GM18868 (cell line): ENCODE results near the gene SOX13.

Experiments
- ATAC-seq: cut with Tn5 transposase; IDR thresholded peaks from one replicate; pipeline ENCODE4 v1.9.1; 2021; ENCODE audit warnings: mild to moderate bottlenecking, moderate library complexity; ENCODE audit not compliant: unreplicated experiment

Gene SOX13

GRCh38 chr1:204128964-204129896, 56.3 kb downstream of the SOX13 start:
- peak; percentile 56 for ATAC-seq

DNA sequence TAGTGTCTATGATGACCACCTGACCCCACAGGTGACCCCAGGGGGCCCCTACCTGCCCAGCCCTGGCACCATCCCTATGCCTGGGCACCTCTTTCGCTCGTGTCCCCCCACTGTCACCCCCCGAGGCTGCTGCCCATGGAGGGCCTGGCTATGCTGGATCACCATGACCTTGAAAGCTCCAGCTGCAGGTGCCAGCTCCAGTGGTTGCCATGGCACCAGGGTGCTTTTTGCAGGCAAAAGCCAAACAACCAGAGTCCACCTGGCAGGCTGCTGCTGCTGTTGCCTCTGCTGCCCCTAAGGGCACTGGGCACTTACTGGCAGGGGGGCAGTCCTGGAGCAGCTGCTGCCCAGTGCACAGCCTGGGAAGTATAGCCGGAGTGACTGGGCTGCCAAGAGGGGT, 57.3 kb downstream of the SOX13 start:
- ATAC-seq: no peak

DNA sequence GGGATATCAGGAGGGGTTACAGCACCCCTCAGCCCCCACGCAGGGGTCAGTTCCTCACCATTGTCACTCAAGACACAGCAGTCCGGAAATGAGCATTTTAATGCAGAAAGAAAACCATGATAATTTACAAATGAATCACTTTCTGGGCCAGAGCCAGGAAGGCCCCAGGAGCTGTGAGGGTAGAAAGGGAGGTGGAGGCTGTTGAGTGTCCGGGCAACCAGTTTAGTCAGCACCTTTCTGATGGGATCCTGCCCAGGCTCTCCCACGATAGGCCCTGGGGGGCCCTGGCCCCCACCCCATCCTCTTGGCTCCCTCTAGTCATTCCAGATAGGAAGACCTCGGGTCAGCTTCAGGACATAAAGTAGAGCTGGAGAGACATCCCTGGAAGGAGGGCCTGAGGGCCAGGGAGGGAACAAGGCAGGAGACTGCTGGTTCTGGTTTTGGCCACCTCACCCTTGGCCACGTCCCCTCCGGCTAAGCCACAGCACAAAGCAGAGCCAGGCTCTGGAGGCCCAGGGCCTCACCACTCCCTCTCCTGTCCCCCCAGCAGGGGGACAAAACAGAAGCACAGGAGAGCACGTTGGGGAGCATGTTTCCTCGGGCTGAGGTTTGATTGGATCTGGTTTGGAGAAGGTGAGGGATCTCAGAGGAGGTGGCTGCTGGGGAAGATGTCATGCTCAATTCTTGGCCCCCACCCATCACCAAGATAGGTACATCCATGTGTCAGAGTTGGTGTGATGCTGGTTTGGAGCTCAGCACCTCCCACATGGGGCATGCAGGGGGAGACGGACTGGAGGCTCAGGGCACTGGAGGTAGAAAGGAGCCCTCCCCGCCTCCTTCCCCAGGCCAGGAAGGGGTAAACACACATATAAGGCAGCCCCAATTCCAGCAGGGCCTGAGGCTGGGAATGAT, 58.3 kb downstream of the SOX13 start:
- ATAC-seq: no peak

GRCh38 chr1:204131978-204132377, 59.1 kb downstream of the SOX13 start:
- ATAC-seq: no peak

DNA sequence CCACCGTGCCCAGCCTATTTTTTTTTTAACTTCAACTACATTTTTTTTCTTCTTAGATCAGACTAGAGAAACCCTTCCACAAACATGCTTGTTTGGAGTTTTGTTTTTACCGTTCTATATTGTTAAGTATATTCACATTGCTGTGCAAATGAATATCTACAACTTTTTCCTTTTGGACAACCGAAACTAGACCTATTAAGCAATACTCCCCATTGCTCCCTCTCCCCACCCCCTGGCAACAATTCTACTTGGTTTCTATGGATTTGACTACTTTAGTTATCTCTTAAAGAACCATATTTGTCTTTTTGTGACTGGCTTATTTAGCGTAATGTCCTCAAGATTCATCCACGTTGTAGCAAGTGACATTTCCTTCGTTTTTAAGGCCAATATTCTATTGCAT, 59.8 kb downstream of the SOX13 start:
- ATAC-seq: no peak

DNA sequence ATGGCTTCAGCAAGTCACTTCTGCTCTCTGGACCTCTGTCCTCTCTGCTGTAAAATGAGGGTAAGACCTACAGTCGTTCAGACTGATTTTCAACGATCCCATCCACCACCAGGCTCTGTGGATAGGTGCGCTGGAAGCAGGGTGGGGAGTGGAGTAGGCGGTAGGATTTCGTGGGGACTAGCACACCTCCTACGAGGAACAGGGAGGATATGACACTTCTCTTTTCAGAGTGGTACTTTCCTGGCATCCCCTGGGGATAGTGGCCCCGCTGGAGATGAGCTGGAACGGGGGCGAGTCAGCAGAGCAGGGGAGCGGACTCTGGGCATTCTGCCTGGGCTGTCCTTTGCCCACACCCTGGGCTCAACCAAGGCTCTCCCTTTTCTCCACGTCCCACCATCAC, 61.2 kb downstream of the SOX13 start:
- ATAC-seq: no peak

- no peak for ATAC-seq
Measured at GRCh38 chr1:204136814-204137213, 63.9 kb downstream of the SOX13 start.

DNA sequence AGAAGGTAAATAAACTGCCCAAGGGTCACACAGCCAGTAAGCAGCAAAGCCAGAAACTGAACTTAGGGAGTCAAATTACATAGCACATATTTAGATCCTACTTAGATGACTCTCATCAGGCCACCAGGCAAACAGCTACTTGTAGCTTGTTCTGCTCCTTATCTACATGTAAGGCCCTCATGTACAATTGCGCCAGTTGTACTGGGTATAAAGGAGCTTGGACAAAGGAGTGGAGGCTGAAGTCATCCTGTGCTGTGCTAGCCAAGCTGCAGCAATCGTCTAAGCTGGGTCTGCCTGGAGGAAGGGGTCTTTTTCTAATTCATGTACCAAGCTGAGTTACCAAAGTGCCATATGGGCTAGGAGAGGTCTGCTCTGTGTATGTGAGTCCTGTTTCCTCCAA, 66.2 kb downstream of the SOX13 start:
- ATAC-seq: no peak

DNA sequence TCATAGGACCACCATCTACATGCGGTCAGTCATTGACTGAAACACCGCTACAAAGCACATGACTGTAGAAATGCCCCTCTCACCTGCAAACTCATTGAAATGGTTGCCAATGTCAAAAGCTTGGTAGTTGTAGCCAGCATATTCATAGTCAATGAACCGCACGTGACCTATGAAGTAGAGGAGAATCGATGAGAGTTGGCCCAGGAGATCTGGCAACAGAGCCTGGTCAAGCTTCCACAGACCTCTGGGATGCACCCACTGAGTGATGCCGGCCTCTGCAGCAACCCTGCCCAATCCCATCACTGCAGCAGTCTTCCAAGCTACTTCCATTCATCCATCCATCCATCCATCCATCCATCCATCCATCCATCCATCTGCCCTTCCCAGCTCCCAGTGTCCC, 67.0 kb downstream of the SOX13 start:
- ATAC-seq: no peak

DNA sequence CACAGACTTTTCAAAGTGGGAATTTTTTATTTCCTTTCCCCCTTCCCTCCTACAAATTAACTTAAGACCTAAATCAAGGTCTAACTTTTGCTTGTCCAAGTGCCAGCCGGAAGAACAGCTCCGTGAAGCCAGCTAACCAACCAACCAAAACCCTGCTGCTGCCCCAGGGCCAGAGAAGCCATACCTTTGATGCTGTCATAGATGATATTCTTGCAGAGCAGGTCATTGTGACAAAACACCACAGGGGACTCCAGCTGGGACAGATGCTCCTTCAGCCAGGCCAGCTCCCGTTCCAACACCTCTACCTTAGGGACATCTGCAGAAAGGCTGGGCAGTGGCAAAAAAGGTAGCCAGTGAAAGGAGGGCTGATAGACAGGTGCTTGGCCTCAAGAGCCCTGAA, 68.2 kb downstream of the SOX13 start:
- no peak for ATAC-seq

DNA sequence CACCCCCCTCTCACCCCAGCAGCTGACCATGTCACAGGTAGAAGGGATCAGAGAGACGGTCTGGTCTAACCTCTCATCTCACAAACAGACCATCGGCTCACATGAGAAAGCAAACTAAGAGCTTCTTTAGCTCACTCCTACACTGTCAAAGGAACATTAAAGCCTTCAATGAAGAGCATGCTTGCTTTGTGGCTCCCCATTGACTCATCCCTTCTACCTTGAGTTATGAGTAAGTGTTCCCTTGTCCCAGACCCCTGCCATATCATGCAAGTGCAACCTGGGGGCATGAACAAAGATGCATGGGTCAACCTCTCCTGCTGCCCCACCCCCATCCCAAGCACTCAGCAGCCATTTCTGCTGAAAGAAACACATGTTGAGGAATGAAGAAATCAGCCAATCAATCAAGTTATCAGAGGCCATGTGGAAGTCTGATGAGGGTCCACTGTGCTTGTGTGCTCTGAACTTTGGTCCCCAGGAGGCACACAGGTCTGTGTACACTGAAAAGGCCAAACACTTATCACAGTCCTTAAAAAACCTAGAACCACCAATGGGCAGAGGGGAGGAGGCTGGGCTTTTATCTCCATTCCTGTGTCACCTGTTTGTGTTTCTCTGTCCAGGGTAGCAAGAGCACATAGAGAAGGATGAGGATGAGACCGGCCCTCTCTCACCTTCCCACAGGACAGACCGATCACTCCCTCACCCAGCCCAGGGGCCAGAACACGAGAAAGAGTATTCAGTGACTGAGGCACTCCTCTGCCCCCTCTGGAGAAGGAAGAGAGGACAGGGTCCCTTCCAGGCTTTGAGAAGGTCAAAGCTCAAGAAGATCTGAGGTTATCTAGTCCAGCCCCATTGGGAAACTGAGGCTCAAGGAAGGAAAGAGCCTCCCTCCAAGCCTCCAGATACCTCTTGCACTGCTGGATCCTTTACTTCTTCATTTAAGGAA, 69.4 kb downstream of the SOX13 start:
- no peak for ATAC-seq

DNA sequence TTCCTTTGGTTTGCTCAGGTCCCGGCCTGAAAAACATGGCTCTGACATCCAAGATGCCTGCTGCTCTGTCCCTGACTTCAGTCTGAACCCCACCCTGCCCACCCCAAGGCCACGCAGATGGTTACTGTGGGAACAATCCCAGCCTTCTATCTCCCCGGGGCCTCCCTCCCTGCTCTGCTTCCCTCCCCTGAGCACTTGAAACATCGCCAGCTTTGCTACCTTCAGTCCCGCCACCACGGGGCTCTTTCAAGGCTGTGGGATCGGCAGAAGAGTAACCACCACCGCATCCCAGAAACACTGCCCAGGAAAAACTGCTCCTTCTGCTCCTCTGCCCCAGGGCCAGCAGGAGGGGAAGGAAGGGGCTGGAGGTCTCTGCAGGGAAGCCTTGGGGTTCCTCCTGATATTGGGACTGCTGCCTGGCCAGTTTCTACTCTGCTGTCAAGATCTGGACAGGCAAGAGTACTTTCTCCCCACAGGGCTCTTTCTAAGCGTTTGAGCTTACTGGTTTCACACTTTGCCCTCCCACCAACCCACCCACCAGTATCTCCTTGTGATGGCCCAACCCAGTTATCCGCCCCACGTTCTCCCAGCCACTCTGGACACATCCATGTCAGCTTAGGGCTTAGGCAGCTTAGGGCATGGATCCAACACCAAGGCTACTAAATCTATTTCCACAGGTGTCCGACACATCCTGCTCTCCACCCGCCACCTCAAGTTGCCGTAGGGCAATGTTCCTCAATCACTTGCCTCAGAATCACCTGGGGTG, 70.5 kb downstream of the SOX13 start:
- no peak for ATAC-seq

DNA sequence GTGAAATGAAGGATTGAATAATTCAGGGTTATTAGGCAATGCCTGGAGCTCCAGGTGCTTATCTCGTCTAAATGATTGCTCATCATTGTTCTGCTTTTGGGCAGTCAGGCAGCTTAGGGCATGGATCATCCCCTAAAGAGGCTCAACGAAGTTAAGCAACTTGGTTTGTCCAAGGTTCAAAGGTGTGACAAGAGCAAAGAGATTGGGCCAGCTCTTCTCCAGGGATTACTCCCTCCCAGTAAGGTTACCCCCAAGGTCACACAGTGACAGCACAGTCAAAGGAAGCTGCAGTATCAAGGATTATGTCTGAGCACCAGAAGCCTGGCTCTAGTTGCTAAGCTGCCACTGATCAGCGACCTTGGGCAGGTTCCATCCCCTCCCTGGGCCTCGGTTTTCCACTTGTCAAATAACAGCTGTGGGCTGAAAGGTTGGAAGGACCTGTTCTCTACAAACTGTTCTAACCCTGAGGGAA, 72.2 kb downstream of the SOX13 start:
- ATAC-seq: no peak

GRCh38 chr1:204146309-204146708, 73.4 kb downstream of the SOX13 start:
- no peak for ATAC-seq

- ATAC-seq: no peak
Measured at GRCh38 chr1:204146965-204147364, 74.0 kb downstream of the SOX13 start.

- no peak for ATAC-seq
Measured at GRCh38 chr1:204147406-204148383, 74.8 kb downstream of the SOX13 start.

DNA sequence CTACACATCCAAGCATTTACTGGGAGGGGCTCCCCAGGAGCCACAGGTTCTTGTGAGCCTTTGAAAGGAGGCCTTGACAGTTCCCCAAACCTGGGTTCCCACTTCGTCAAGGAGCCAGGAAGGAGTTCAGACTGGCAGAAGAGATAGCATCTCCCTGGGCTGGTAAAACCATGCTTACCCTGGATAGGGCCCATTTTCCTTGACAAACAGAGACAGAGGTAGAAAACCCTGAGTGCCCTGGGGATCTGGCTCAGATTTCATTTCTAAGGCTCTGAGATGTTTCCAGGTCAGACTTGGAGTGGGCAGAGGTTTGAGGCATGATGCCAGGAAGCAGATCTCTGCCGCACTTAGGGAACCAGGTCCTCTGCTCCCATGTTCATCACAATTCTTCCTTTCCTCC, 76.2 kb downstream of the SOX13 start:
- no peak for ATAC-seq
